SK-N-SH treated with all-trans-retinoic acid at 6 μM for 48 hours (cell line): ENCODE results near the gene SLC25A34.

Experiments used
- ATAC-seq: fragments of 200-7000 bp; cut with Tn5 transposase; 3 replicates; pipeline ENCODE4 v1.9.1; 2020; ENCODE audit warnings: mild to moderate bottlenecking, moderate library complexity
- CSDC2 ChIP-seq: fragments of 250-450 bp; sonication (Bioruptor Pico); IDR thresholded peaks from 2 replicates; pipeline ENCODE4 v1.5.0; 2020; ENCODE audit warnings: mild to moderate bottlenecking, moderate library complexity
- ESRRG ChIP-seq: fragments of 250-450 bp; sonication (Bioruptor Pico); IDR thresholded peaks from 2 replicates; pipeline ENCODE4 v1.6.1; 2021; ENCODE audit warnings: mild to moderate bottlenecking
- GLIS3 ChIP-seq: fragments of 250-450 bp; sonication (Bioruptor Pico); IDR thresholded peaks from 2 replicates; pipeline ENCODE4 v1.5.0; 2020; ENCODE audit warnings: mild to moderate bottlenecking, moderate library complexity
- ISL1 ChIP-seq: fragments of 250-450 bp; sonication (Bioruptor Pico); IDR thresholded peaks from 2 replicates; pipeline ENCODE4 v2.1.2; 2022; ENCODE audit warnings: mild to moderate bottlenecking, moderate library complexity
- OSR1 ChIP-seq: fragments of 250-450 bp; sonication (Bioruptor Pico); IDR thresholded peaks from 2 replicates; pipeline ENCODE4 v1.8.0; 2022; ENCODE audit warnings: moderate library complexity, mild to moderate bottlenecking, inconsistent platforms
- PPARA ChIP-seq: fragments of 250-450 bp; sonication (Bioruptor Pico); IDR thresholded peaks from 2 replicates; pipeline ENCODE4 v1.5.0; 2020; ENCODE audit warnings: mild to moderate bottlenecking, borderline replicate concordance
- RARB ChIP-seq: fragments of 250-450 bp; sonication (Bioruptor Pico); IDR thresholded peaks from 2 replicates; pipeline ENCODE4 v1.8.0; 2021; ENCODE audit warnings: mild to moderate bottlenecking, moderate library complexity
- SNAI2 ChIP-seq: fragments of 250-450 bp; sonication (Bioruptor Pico); IDR thresholded peaks from 2 replicates; pipeline ENCODE4 v1.5.0; 2020; ENCODE audit warnings: mild to moderate bottlenecking, moderate library complexity
- TCF4 ChIP-seq: fragments of 250-450 bp; sonication (Bioruptor Pico); IDR thresholded peaks from 2 replicates; pipeline ENCODE4 v1.8.0; 2021; ENCODE audit warnings: mild to moderate bottlenecking, moderate library complexity, borderline replicate concordance
- TOX ChIP-seq: fragments of 250-450 bp; sonication (Bioruptor Pico); IDR thresholded peaks from 2 replicates; pipeline ENCODE4 v1.8.0; 2021; ENCODE audit warnings: mild to moderate bottlenecking, moderate library complexity, borderline replicate concordance
- ZC3H10 ChIP-seq: fragments of 250-450 bp; sonication (Bioruptor Pico); IDR thresholded peaks from 2 replicates; pipeline ENCODE4 v1.5.1; 2021; ENCODE audit warnings: mild to moderate bottlenecking, moderate library complexity
- ZFP30 ChIP-seq: fragments of 450-650 bp; formaldehyde crosslinking; IDR thresholded peaks from 2 replicates; pipeline ENCODE4 v1.5.0; 2022; ENCODE audit warnings: mild to moderate bottlenecking, moderate library complexity
- ZNF565 ChIP-seq: fragments of 450-650 bp; formaldehyde crosslinking; conservative IDR thresholded peaks from 2 replicates; pipeline ENCODE4 v1.5.0; 2020; ENCODE audit warnings: low read depth, mild to moderate bottlenecking, moderate library complexity
- ZNF70 ChIP-seq: fragments of 450-650 bp; formaldehyde crosslinking; IDR thresholded peaks from 2 replicates; pipeline ENCODE4 v1.5.0; 2020; ENCODE audit warnings: mild to moderate bottlenecking, moderate library complexity
- ZNF8 ChIP-seq: fragments of 450-650 bp; formaldehyde crosslinking; IDR thresholded peaks from 2 replicates; pipeline ENCODE4 v1.5.0; 2020; ENCODE audit warnings: mild to moderate bottlenecking, moderate library complexity
- TF ChIP-seq, protein P1 (sequence below): fragments of 250-450 bp; sonication (Bioruptor Pico); IDR thresholded peaks from 2 replicates; pipeline ENCODE4 v1.5.0; 2020; ENCODE audit warnings: mild to moderate bottlenecking, moderate library complexity
- TF ChIP-seq, protein P2 (sequence below): fragments of 250-450 bp; sonication (Bioruptor Pico); IDR thresholded peaks from 2 replicates; pipeline ENCODE4 v1.8.0; 2020; ENCODE audit warnings: mild to moderate bottlenecking, moderate library complexity, borderline replicate concordance
- TF ChIP-seq, protein P3 (sequence below): fragments of 250-450 bp; sonication (Bioruptor Pico); IDR thresholded peaks from 2 replicates; pipeline ENCODE4 v1.5.1; 2020; ENCODE audit warnings: low read depth, mild to moderate bottlenecking, moderate library complexity
- TF ChIP-seq, protein P4 (sequence below): fragments of 250-450 bp; sonication (Bioruptor Pico); IDR thresholded peaks from 2 replicates; pipeline ENCODE4 v1.5.1; 2021; ENCODE audit warnings: mild to moderate bottlenecking, moderate library complexity
- TF ChIP-seq, protein P5 (sequence below): fragments of 250-450 bp; sonication (Bioruptor Pico); IDR thresholded peaks from 2 replicates; pipeline ENCODE4 v1.8.0; 2021; ENCODE audit warnings: low read depth, mild to moderate bottlenecking, moderate library complexity, borderline replicate concordance

Gene SLC25A34

GRCh38 chr1:15757575-15758342 lies 21.7 kb downstream of the SLC25A34 start:
- ATAC-seq = peak; percentile 33
- TF ChIP-seq, protein P1, sequence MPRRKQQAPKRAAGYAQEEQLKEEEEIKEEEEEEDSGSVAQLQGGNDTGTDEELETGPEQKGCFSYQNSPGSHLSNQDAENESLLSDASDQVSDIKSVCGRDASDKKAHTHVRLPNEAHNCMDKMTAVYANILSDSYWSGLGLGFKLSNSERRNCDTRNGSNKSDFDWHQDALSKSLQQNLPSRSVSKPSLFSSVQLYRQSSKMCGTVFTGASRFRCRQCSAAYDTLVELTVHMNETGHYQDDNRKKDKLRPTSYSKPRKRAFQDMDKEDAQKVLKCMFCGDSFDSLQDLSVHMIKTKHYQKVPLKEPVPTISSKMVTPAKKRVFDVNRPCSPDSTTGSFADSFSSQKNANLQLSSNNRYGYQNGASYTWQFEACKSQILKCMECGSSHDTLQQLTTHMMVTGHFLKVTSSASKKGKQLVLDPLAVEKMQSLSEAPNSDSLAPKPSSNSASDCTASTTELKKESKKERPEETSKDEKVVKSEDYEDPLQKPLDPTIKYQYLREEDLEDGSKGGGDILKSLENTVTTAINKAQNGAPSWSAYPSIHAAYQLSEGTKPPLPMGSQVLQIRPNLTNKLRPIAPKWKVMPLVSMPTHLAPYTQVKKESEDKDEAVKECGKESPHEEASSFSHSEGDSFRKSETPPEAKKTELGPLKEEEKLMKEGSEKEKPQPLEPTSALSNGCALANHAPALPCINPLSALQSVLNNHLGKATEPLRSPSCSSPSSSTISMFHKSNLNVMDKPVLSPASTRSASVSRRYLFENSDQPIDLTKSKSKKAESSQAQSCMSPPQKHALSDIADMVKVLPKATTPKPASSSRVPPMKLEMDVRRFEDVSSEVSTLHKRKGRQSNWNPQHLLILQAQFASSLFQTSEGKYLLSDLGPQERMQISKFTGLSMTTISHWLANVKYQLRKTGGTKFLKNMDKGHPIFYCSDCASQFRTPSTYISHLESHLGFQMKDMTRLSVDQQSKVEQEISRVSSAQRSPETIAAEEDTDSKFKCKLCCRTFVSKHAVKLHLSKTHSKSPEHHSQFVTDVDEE = 0 out of 2 replicates have a peak, but pooled peaks have one; percentile 4
- TF ChIP-seq ZNF70 (CRISPR knock-in tag) (0 out of 2 replicates have a peak, but pooled peaks have one; percentile 30), TCF4 (CRISPR knock-in tag) (peak; percentile 45; the same call in 1 of the 2 replicates), CSDC2 (CRISPR knock-in tag) (no peak)

GRCh38 chr1:15758343-15758931 lies 22.4 kb downstream of the SLC25A34 start, which contains the start of gene FBLIM1:
FBLIM1 (plus strand) TSS chr1:15758795; CDS start chr1:15764984, 6,189 bp downstream.
- ATAC-seq = peak; percentile 38
- TF ChIP-seq CSDC2 (CRISPR knock-in tag) = no peak
- no peak for TF ChIP-seq GLIS3 (CRISPR knock-in tag)
- no peak for TF ChIP-seq ZFP30
- TF ChIP-seq, protein P2, sequence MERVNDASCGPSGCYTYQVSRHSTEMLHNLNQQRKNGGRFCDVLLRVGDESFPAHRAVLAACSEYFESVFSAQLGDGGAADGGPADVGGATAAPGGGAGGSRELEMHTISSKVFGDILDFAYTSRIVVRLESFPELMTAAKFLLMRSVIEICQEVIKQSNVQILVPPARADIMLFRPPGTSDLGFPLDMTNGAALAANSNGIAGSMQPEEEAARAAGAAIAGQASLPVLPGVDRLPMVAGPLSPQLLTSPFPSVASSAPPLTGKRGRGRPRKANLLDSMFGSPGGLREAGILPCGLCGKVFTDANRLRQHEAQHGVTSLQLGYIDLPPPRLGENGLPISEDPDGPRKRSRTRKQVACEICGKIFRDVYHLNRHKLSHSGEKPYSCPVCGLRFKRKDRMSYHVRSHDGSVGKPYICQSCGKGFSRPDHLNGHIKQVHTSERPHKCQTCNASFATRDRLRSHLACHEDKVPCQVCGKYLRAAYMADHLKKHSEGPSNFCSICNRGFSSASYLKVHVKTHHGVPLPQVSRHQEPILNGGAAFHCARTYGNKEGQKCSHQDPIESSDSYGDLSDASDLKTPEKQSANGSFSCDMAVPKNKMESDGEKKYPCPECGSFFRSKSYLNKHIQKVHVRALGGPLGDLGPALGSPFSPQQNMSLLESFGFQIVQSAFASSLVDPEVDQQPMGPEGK (CRISPR knock-in tag) = no peak
- TF ChIP-seq PPARA (CRISPR knock-in tag) = no peak
- TF ChIP-seq, protein P3, sequence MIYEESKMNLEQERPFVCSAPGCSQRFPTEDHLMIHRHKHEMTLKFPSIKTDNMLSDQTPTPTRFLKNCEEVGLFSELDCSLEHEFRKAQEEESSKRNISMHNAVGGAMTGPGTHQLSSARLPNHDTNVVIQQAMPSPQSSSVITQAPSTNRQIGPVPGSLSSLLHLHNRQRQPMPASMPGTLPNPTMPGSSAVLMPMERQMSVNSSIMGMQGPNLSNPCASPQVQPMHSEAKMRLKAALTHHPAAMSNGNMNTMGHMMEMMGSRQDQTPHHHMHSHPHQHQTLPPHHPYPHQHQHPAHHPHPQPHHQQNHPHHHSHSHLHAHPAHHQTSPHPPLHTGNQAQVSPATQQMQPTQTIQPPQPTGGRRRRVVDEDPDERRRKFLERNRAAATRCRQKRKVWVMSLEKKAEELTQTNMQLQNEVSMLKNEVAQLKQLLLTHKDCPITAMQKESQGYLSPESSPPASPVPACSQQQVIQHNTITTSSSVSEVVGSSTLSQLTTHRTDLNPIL = no peak
- TF ChIP-seq ESRRG = no peak
- no peak for TF ChIP-seq ZNF565 (CRISPR knock-in tag)
- TF ChIP-seq, protein P4, sequence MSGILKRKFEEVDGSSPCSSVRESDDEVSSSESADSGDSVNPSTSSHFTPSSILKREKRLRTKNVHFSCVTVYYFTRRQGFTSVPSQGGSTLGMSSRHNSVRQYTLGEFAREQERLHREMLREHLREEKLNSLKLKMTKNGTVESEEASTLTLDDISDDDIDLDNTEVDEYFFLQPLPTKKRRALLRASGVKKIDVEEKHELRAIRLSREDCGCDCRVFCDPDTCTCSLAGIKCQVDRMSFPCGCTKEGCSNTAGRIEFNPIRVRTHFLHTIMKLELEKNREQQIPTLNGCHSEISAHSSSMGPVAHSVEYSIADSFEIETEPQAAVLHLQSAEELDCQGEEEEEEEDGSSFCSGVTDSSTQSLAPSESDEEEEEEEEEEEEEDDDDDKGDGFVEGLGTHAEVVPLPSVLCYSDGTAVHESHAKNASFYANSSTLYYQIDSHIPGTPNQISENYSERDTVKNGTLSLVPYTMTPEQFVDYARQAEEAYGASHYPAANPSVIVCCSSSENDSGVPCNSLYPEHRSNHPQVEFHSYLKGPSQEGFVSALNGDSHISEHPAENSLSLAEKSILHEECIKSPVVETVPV (CRISPR knock-in tag) = no peak
- TF ChIP-seq, protein P5, sequence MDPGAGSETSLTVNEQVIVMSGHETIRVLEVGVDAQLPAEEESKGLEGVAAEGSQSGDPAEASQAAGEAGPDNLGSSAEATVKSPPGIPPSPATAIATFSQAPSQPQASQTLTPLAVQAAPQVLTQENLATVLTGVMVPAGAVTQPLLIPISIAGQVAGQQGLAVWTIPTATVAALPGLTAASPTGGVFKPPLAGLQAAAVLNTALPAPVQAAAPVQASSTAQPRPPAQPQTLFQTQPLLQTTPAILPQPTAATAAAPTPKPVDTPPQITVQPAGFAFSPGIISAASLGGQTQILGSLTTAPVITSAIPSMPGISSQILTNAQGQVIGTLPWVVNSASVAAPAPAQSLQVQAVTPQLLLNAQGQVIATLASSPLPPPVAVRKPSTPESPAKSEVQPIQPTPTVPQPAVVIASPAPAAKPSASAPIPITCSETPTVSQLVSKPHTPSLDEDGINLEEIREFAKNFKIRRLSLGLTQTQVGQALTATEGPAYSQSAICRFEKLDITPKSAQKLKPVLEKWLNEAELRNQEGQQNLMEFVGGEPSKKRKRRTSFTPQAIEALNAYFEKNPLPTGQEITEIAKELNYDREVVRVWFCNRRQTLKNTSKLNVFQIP (CRISPR knock-in tag) = no peak
- no peak for TF ChIP-seq RARB (CRISPR knock-in tag)
- no peak for TF ChIP-seq ZNF70 (CRISPR knock-in tag)
- TF ChIP-seq SNAI2 (CRISPR knock-in tag) = no peak
- TF ChIP-seq, protein P1 = no peak
- no peak for TF ChIP-seq TCF4 (CRISPR knock-in tag)
- TF ChIP-seq ZNF8 (CRISPR knock-in tag) = no peak
- no peak for TF ChIP-seq ISL1 (CRISPR knock-in tag)
- no peak for TF ChIP-seq ZC3H10 (CRISPR knock-in tag)
- no peak for TF ChIP-seq OSR1 (CRISPR knock-in tag)
- no peak for TF ChIP-seq TOX (CRISPR knock-in tag)
